ENCODE results near the gene LDAH. TPM values are rescaled to one million over a fixed set of nuclear protein-coding genes. Genes with fewer than 3 reads are reported as not detected.
A peak's percentile ranks its signal among the peaks of the same experiment; 100 is the strongest.

Gene LDAH
- polyA plus RNA-seq, 2 of the 4 experiments (the other 2 are of a cell fraction) = 29.6 to 42.4 TPM

DNA sequence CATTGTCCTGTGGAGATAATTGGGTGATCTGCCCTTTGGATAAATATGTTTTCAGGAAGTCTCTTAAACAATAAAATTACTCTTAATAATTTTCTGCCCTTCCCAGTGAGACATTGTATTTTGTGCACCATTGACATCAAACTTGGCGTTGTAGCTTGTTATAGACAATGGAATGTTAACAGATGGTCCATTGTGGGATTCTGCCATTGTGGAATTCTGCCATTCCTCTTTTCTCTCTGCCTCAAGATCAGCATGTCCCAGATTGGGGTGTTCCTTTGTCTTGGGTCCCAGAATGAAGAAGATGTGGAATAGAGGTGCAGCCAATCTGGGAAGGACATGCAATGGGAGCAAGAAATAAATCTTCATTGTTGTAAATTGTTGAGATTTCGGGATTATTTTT is 15.1 kb upstream of the LDAH start (continued):
- no peak for TF ChIP-seq KDM5A (IDR thresholded peaks at IDR 0.05)

DNA sequence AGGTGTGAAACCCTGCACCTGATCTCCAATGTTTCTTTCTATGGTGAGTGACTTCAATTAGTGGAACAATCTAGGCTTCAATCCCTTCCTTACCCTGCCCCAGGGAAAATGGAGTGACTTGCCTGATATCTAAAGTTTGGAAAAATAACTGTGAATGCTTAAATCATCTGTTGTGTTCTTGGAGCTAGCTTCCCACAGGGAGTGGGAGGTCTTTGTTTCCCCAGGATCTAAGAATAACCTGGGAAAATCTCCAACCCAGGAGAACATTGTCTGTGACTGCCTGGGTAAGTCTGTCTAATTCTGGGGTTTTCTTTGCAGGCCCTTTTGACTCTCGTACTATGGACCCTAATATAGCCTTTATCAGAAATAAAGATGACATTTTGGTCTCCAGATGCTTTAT is 13.6 kb upstream of the LDAH start:
- POLR2A ChIA-PET = no interaction called here
- H3K4me3 ChIP-seq = no peak overlapping the region
- H3K4me2 ChIP-seq = no peak overlapping the region
- no peak for TF ChIP-seq POLR2A (IDR thresholded peaks at IDR 0.05; ENCODE audit: low read length)
- no peak for TF ChIP-seq MAFK (IDR thresholded peaks at IDR 0.05; ENCODE audit: partially characterized antibody)
- no peak for TF ChIP-seq JUNB (IDR thresholded peaks at IDR 0.05)
- TF ChIP-seq FOXS1 (CRISPR knock-in tag; IDR thresholded peaks at IDR 0.05) = no peak
- TF ChIP-seq, protein P1, sequence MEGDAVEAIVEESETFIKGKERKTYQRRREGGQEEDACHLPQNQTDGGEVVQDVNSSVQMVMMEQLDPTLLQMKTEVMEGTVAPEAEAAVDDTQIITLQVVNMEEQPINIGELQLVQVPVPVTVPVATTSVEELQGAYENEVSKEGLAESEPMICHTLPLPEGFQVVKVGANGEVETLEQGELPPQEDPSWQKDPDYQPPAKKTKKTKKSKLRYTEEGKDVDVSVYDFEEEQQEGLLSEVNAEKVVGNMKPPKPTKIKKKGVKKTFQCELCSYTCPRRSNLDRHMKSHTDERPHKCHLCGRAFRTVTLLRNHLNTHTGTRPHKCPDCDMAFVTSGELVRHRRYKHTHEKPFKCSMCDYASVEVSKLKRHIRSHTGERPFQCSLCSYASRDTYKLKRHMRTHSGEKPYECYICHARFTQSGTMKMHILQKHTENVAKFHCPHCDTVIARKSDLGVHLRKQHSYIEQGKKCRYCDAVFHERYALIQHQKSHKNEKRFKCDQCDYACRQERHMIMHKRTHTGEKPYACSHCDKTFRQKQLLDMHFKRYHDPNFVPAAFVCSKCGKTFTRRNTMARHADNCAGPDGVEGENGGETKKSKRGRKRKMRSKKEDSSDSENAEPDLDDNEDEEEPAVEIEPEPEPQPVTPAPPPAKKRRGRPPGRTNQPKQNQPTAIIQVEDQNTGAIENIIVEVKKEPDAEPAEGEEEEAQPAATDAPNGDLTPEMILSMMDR (IDR thresholded peaks at IDR 0.05) = no peak
- TF ChIP-seq SREBF2 (IDR thresholded peaks at IDR 0.05) = no peak
- no peak for TF ChIP-seq BHLHE40 (IDR thresholded peaks at IDR 0.05; ENCODE audit: low read depth, low read length)
- TF ChIP-seq EHF (CRISPR knock-in tag; IDR thresholded peaks at IDR 0.05) = no peak
- no peak for TF ChIP-seq HOXB13 (CRISPR knock-in tag; IDR thresholded peaks at IDR 0.05; ENCODE audit: low read depth)
- TF ChIP-seq, protein P2, sequence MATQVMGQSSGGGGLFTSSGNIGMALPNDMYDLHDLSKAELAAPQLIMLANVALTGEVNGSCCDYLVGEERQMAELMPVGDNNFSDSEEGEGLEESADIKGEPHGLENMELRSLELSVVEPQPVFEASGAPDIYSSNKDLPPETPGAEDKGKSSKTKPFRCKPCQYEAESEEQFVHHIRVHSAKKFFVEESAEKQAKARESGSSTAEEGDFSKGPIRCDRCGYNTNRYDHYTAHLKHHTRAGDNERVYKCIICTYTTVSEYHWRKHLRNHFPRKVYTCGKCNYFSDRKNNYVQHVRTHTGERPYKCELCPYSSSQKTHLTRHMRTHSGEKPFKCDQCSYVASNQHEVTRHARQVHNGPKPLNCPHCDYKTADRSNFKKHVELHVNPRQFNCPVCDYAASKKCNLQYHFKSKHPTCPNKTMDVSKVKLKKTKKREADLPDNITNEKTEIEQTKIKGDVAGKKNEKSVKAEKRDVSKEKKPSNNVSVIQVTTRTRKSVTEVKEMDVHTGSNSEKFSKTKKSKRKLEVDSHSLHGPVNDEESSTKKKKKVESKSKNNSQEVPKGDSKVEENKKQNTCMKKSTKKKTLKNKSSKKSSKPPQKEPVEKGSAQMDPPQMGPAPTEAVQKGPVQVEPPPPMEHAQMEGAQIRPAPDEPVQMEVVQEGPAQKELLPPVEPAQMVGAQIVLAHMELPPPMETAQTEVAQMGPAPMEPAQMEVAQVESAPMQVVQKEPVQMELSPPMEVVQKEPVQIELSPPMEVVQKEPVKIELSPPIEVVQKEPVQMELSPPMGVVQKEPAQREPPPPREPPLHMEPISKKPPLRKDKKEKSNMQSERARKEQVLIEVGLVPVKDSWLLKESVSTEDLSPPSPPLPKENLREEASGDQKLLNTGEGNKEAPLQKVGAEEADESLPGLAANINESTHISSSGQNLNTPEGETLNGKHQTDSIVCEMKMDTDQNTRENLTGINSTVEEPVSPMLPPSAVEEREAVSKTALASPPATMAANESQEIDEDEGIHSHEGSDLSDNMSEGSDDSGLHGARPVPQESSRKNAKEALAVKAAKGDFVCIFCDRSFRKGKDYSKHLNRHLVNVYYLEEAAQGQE (IDR thresholded peaks at IDR 0.05) = no peak
- no peak for TF ChIP-seq FOSB (CRISPR knock-in tag; IDR thresholded peaks at IDR 0.05)
- no peak for TF ChIP-seq RNF2 (IDR thresholded peaks at IDR 0.05; ENCODE audit: borderline replicate concordance, low read depth)
- 6% methylated on average over 1 of the region's 1 CpG for WGBS (ENCODE audit: missing lambda C conversion rate)
- DNase-seq (ENCODE audit: low read depth in 1 of 2, low spot score in 1 of 2) (no peak), ATAC-seq (no peak), FAIRE-seq (no peak)
- H3K9me3 ChIP-seq = no peaks in the 10 kb centered on the region
- CTCF ChIA-PET = no interaction called here
- H3K4me1 ChIP-seq = no peaks in the 10 kb centered on the region
- H3K27ac ChIP-seq = no peak overlapping the region

- Histone ChIP-seq H3K4me2 (peak overlapping the region; percentile 52), H3K4me3 (no peak overlapping the region), H3K4me1 (no peaks in the 10 kb centered on the region), H3K27ac (no peak overlapping the region), H3K9me3 (no peaks in the 10 kb centered on the region)
- ChIA-PET POLR2A (no interaction called here), CTCF (interaction anchor here (1.7 kb wide), 1 partner anchor 9 kb away, joined by 5 read pairs; no protein-coding TSS in a partner anchor)
- DNase-seq (ENCODE audit: low read depth in 1 of 2, low spot score in 1 of 2) (no peak), ATAC-seq (no peak), FAIRE-seq (no peak)
- WGBS (ENCODE audit: missing lambda C conversion rate) = 56% methylated on average over 2 of the region's 2 CpGs
- TF ChIP-seq NFE2L2 (conservative IDR thresholded peaks at IDR 0.05; ENCODE audit: low read length) = no peak
- no peak for TF ChIP-seq EHF (CRISPR knock-in tag; IDR thresholded peaks at IDR 0.05)
- TF ChIP-seq ESRRA (IDR thresholded peaks at IDR 0.05; ENCODE audit: borderline replicate concordance, low read length) = no peak
- no peak for TF ChIP-seq CHD4 (IDR thresholded peaks at IDR 0.05; ENCODE audit: borderline replicate concordance)
- TF ChIP-seq MAX (IDR thresholded peaks at IDR 0.05) = no peak
- no peak for TF ChIP-seq RFX5 (IDR thresholded peaks at IDR 0.05)
- TF ChIP-seq NPAS2 (CRISPR knock-in tag; IDR thresholded peaks at IDR 0.05; ENCODE audit: borderline replicate concordance) = no peak
- no peak for TF ChIP-seq POLR2A (IDR thresholded peaks at IDR 0.05; ENCODE audit: low read length)
- no peak for TF ChIP-seq MYC (IDR thresholded peaks at IDR 0.05; ENCODE audit: borderline replicate concordance, low read length)
- no peak for TF ChIP-seq MAZ (IDR thresholded peaks at IDR 0.05; ENCODE audit: borderline replicate concordance, low read depth, low read length)
- no peak for TF ChIP-seq NR3C1 (IDR thresholded peaks at IDR 0.05)
These were observed 11.4 kb upstream of the LDAH start for GRCh38 chr2:20834331-20834730.

Data from A549 (cell line).